Measurements from ENCODE around the gene ALG14.
"Not testable (repeated sequence)": the region's sequence is repeated elsewhere in the genome, so short reads cannot be mapped to it uniquely, and the experiment has no call there.

ALG14 gene

DNA sequence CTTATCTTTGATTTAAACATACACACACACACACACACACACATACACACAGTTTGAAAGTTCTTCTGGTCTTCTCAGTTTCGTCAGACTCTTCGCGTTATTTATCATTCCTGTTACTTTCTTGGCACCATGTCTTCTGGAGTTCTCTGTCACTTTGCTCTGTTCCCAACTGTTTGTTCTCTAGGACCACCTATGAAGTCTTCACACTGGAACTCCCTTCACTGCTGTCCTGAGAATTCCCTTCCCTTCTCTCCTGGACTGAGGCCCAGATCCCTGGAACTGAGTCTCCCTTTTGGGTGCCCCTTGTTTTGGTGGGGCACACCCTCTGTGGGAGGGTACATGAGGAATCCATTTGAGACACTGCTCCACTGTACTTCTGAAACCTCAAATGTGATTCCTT lies 30.5 kb downstream of the ALG14 start:
- no peak for DNase-seq (ENCODE audit: low read depth in 2 of 2)

DNA sequence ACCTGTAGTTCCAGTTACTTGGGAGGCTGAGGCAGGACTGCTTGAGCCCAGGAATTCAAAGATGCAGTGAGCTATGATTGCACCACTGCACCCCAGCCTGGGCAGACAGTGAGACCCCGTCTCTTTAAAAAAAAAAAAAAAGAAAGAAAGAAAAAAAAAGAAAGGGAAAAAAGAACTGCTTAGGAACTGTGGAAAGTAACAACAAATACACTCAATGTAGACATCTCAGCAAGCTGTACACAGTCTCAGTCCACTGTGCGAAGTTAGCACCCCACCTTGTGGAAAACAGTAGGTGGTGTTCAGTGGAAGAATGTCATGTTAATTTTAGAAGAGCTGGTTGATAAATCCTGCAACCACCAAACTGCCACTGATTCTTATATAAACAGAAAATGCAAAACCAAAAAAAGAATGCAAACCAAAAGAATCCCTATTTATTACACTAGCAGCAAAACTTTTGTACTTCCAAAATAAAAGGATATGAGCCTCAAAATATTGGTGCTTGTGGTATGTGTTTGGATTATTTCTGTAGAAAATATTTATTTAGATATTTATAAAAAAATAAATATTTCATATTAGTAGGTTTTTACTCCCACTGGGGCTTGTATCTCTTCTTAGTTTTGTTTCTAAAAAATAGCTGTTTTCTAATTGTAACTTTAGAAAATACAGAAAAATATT lies 31.1 kb downstream of the ALG14 start:
- no peak for DNase-seq (ENCODE audit: low read depth in 2 of 2)

DNA sequence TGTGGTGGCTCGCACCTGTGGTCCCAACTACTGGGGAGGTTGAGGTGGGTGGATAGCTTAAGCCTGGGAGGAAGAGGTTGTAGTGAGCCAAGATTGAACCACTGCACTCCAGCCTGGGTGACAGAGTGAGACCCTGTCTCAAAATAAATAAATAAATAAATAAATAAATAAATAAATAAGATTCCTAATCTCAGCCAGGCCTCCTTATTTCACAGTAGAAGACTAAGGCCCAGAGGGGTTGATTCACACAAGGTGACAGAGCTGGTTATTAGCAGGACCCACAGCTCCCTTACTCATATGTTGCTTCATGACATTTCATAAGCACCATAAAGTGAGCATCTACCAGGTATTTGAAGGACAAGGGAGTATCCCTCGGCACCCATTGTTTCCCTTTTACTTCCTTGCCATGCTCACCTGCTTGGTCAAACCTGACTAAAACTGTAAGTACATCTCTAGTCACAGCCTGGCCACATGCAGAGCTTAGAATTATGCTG lies 32.7 kb downstream of the ALG14 start:
- DNase-seq (ENCODE audit: low read depth in 2 of 2), result no peak

DNA sequence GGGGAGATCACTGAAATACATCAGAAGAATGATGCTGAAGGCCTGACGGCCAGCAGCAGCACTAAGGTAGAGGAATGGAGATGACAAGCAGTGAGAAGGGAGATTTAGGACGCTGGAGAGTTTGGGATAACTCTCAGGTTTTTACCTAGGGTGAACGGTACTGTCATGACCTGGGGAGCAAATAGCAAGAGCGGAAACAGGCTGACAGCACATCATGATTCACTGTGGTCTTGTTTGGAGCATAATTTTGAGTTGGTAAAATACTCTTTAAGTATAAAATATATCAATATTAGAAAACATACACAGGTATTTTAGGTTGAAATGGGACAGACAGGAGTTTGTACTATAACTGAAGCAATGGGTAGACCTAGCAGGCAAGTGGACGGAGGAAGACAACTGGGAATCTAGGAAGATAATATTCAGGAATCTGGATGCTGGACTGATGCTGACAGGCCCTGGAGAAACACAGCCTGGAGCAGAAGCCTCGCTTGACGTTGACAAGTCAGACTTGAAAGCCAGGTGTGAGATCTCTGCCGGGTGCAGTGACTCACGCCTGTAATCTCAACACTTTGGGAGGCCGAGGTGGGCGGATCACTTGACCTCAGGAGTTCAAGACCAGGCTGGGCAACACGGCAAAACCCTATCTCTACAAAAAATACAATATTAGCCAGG lies 33.3 kb downstream of the ALG14 start:
- no peak for DNase-seq (ENCODE audit: low read depth in 2 of 2)

DNA sequence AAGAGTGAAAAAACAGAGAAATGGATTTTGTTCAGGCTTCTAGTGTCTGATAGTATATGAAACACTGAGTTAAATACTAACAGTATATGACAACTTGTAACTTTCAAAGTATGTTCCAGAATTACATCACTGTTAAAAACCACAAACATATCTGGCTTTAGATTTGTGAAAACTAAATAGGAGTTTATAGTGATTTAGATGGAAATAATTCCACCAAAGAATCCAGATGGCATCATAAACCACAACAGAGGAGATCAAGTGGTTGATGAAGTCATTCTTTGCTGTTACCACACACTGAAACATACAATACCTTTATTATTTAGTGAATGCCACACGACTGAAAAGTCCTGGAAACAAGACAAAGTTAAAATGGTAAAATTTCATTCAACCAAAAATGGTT lies 37.2 kb downstream of the ALG14 start:
- no peak for DNase-seq (ENCODE audit: low read depth in 2 of 2)

DNA sequence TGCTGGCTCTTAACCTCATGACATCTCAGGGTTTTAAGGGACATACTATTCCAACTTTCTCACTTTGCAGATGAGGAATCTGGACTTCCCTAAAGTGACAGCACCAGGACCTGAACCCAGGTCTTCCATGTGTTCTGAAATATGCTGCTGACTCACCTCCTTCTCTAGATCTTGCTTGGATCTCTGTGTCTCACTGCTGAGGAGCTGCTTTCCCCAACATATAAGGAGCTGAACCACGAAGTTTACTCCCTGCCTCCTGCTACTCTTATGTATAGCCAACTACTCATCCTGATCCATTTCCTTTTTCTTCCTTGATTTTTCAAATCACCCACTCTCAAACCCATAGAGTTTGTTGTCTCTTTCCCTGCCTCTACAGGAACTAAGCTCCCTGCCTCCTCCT lies 38.2 kb downstream of the ALG14 start:
- no peak for DNase-seq (ENCODE audit: low read depth in 2 of 2)

DNA sequence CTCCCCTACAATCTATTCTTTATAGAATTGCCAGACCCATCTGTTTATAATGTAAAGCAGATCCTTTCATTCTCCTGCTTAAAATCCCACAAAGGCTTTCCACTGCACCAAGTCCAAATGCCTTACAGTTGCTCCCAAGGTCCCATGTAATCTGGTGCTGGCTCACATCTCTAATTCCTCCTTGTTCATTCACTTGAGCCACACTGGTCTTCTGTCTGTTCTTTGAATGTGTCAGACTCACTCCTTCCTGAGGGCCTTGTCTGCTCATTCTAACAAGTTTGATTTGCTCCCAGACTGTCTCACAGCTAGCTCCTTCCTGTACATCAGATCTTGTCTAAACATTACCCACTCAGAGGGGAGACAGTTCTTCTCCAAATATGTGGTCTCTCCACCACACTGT lies 38.9 kb downstream of the ALG14 start:
- DNase-seq (ENCODE audit: low read depth in 2 of 2), result no peak

DNA sequence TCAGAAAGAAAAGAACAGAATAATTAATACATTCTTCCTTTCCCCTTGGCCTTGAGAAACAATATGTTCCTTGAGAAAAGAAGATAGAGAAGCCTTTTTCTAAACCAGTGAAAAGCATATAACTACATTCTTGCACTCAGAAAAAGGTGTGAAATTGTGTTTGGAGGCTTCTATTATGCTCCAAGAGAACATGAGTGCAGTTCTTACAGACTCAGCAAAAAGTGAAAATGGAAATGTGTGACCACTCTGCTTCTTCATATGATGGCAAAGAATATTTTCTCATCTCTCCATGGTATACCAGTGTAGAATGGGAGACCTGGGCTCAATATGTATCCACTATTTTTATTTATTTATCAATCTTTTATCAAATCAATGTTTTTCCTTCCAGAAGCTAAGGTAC lies 43.2 kb downstream of the ALG14 start:
- no peak for DNase-seq (ENCODE audit: low read depth in 2 of 2)

DNA sequence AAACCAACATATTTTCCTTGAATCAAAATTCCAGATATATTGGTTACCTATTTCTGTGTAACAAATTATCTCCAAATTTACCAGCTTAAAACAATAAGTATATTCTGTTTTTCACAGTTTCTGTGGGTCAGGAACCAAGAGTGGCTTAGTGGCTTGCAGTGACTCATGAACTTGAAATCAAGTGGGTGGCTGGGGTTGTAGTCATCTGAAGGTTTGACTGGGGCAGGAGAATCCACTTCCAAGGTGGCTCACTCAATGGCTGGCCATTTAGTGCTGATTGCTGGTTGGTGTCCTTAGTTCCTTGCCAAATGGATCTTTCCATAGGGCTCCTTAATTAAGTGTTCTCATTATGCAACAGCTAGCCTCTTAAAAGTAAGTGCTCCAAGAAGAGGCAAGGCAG lies 43.8 kb downstream of the ALG14 start:
- DNase-seq (ENCODE audit: low read depth in 2 of 2), result no peak

DNA sequence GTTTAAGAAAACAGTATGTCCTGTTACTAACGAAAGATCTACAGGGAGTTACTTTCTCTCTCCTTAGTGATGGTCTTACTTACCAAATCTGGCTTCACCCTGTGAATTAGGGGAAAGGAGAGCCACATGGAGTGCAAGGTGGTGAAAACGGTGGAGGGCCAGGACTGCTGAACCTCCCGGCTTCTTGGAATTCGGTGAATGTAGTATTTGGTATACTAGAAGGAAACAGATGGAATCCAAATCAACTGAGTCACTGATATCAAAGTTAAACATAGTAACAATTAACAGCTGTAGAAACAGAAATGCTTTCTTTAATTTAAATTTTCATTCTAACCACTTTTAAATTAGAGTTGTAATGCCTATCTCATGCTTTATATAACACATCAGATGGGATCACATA lies 45.7 kb downstream of the ALG14 start:
- no peak for DNase-seq (ENCODE audit: low read depth in 2 of 2)

DNA sequence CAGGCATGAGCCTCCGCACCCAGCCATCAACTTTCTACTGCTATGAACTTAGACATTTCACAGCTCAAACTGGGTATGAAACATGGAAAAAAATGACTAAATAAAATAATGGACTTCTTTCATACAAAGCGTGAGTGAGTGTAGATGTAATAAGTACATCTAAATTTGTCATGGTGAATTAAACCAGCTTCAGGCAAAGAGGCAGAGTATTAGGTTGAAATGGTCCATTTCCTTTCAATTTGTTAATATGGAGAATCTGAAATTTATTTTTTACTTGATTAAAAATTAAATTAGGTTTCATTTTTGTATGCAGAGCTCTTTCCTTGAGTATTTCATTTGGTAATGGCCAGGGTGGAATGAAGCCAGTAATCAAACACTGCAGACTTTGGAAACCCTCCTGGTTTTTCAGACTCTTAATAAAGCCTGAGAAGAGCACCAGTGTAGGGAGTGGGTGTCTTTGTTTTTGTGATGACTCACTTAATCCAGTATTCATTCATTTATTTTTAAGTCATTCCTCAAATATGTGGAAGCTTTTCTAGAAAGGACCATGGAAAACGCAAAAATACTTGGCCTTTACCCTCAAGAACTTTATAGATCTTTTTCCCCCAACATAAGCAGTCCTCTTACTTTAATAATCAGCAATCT lies 49.2 kb downstream of the ALG14 start:
- DNase-seq (ENCODE audit: low read depth in 2 of 2), result no peak

DNA sequence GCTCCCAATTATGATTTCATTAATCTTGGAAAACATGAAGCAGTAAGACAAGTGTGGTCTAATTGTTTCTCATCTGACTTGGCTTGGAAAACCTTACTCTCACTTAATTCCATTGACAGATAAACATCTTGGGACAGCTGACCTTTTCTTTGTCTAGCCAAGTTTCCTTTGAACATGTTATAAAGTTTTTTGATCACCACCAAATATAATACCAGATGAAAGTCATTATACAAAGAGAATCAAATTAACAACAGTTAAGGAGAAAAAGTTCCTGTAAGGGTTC lies 50.2 kb downstream of the ALG14 start:
- DNase-seq (ENCODE audit: low read depth in 2 of 2), result no peak

DNA sequence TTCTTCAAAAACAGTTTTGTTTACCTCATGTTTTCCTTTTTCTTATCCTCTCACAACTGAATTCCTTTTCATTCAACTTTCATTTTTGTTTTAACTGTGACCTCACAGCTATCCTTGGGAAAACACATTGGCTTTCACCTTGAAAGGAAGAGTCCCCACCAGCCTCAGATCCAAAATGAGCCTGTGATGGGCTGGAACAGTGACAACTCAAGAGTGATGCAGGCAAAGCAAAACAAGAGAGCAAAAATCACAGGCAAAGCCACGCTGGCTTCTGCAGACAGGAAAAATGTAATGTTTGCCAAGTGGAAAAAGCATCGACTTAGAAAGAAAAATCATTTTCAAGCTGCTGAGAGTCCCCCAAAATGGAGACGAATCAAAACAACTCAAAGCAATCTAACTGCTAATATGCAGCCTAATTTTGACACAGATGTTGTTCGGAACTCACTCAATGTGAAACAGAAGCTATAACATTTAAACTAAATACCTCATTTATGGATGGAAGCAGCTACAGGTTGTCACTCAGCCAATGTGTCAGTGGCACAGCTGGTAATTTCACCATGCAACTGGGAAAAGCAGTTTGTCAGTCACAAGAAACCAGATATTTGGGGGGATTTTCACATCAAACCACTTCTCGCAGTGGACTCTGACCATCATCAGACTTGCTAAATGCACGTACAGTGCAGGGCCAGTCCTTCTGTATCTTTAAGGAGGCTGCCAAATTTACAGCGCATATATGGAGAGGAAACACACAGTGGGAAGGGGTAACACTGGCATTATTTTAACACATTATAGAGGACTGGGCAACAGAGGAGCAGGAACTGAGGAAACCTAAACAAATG lies 50.7 kb downstream of the ALG14 start:
- DNase-seq (ENCODE audit: low read depth in 2 of 2), result no peak

DNA sequence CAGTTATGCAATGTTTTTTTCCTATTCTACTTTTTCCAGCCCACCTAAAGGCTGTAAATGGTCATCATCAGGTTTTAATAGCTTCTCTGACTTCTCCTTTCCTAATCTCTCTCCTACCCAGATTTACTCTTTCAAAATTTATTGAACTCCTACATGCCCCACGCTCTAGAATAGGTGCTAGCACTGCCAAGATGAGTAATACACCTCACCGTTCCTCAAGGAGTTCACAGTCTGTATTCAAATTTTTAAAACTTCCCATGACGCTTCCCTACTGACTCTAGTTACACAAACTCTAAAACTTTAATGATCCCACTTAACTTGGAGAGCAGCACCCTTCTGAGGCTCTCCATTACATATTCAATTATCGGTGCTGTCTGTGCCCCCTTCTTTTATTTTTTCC lies 51.6 kb downstream of the ALG14 start:
- DNase-seq (ENCODE audit: low read depth in 2 of 2), result no peak

DNA sequence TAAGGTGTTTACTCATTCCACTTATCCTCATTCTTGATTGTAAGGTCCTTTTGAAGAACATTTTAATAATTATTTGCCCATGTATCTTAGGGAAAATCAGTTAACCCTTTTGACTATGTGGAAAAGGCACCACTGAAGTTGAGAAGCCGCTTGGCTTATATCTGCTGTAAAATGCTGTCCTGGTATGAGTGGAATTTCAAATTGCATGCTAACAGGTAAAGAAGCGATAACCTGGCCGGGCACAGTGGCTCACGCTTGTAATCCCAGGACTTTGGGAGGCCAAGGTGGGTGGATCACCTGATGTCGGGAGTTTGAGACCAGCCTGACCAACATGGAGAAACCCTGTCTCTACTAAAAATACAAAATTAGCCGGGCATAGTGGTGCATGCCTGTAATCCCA lies 53.3 kb downstream of the ALG14 start:
- DNase-seq (ENCODE audit: low read depth in 2 of 2), result not testable (repeated sequence)

DNA sequence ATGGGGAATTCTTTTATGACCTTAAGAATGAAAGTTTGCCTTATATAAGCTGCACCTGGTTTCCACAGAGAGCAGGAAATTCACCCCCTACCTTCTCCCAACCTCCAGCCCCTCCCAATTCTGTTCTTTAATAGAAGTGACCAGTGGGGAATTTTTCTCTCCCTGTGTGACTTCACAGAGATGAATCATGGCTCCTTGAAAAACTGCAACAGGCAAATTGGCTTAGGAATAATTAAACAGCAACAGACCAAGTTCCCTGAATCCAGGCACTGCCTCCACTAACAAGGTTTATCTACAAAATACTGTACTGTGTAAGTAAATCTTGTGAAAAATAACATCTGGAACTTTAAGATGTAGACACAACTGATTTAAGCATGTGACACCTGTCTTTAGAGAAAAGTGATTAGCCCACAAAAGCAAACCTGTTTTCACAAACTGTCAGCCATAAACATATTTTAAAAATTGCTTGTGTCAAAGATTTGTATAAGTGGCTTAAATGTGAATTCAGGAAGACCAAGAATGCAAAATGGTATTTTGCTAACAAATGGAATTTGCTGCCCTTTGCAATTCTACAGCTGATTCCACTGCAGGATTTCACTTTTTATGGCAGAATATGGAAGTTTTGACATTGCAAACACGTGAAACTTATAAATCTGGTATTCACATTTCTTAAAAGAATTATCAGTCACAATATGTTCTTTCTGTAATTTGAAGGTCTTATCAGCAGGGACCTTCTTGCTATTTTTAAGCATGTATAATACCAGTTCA lies 54.0 kb downstream of the ALG14 start:
- no peak for DNase-seq (ENCODE audit: low read depth in 2 of 2)

DNA sequence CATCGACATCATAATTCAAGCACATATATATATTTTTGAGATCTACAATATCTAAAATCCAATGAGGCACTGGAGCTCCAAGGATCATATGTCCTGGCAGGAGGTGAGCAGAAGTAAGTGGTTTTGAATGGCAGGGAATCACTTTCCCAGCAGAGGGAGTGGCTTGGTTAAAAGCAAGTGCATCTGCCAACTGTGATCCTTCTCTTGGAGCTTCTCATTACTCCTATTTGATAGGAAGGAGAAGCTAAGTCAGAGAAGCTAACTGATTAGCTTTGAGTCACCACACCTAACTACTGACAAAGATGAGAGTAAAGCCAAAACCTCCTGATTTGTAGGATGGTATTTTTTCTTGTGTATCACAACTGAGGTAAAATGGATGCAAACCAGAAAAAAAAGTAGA lies 55.0 kb downstream of the ALG14 start:
- no peak for DNase-seq (ENCODE audit: low read depth in 2 of 2)

DNA sequence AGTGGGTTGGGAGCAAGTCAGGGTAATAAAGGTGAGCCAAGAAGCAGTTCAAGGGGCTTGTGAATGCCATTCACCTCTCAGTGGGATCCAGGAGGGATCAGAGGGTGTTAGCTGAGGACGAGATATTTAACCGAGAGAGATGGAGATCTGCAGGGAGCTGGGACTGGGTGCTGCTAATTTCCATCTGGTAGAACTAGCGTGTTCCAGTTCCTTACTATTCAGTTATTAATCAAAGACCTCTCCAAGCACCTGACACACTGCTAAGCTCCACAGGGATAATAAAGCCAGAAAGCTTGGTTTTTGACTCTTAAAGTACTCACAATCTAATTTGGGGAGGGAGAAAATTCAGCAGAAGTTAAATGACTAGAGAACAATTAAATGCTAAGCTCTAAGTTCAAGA lies 57.7 kb downstream of the ALG14 start:
- DNase-seq (ENCODE audit: low read depth in 2 of 2), result no peak

DNA sequence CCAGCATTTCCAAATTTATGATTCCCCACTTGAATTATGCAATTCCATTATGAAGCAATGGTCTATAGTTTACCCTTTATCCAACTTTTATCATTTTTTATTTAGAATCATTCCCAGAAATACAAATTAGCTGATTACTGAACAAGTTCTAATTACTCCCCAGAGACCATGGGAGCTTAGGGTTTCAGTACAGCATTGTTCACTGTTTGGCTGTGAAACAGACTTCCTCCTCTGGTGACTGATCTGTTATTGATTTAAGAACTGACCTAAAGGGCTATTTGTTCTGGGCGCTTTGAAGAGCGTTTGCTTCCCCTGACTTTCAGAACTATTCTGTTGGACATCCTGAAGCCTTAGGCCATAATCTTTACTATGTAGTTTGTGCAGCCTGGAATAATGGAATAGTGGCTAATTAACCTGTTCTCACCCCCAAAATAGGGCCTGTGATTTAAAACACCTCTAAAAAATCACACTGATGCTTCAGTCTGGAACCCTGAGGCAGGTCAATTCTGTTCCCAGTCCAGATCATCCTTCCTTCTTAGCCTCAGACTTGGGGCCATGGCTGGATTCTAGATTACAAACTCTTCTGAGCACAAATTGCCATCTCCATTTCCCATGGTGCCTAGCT lies 58.7 kb downstream of the ALG14 start:
- DNase-seq (ENCODE audit: low read depth in 2 of 2), result no peak

DNA sequence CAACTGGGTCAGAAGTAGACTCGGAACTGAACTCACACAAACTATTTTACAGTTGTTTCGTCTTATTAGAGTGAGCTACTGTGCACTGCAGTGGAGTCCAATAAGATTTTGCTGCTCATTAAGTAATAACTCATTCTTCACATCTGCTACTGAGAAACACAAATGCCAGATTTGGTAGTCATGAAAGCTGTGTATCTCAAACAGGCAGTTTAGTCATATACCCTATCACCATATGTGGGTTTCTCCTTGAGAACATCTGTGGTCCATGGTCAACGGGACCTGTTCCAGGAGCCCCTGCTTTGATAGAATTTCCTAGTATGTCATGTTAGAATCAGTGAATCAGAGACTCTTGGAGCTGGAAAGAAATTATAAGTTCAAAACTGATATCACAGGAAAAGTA lies 60.4 kb downstream of the ALG14 start:
- DNase-seq (ENCODE audit: low read depth in 2 of 2), result no peak

DNA sequence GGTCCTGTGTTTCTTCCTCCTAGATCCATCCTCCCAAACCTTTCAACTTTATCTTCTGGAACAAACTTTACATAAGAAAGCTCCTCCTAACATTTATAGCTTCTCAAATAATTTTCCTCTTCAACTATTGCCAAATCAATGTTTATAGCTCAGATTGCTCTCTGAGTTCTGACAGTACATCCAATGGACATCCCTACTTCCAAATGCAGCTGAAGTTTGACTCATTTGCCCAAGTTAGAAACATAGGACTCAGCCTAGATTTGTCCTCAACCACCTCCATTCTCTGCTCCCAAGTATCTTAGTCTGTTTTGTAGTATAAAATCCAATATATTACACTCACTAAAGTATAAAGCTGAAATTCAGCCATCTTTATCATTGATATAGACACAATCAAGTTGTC lies 62.6 kb downstream of the ALG14 start:
- DNase-seq (ENCODE audit: low read depth in 2 of 2), result no peak
